SIG-M5 (cell line): ENCODE data around the gene INF2.
"Not testable (repeated sequence)": the region's sequence is repeated elsewhere in the genome, so short reads cannot be mapped to it uniquely, and the experiment has no call there.

ENCODE experiments used
- DNase-seq: peaks from one replicate; lab custom pipeline; 2025; lab: John Stamatoyannopoulos, UW

The INF2 gene

GRCh38 chr14:104734991-104735779, 45.8 kb downstream of the INF2 start:
- no peak for DNase-seq

GRCh38 chr14:104735830-104736642, 46.6 kb downstream of the INF2 start:
- DNase-seq: no peak

- DNase-seq: no peak
Measured at GRCh38 chr14:104738375-104739019, 49.1 kb downstream of the INF2 start.

GRCh38 chr14:104739026-104739425, 49.6 kb downstream of the INF2 start:
- no peak for DNase-seq

- no peak for DNase-seq
Measured at GRCh38 chr14:104739546-104740516, 50.4 kb downstream of the INF2 start.

GRCh38 chr14:104741108-104741802, 51.8 kb downstream of the INF2 start:
- DNase-seq: no peak

- DNase-seq: no peak
Measured at GRCh38 chr14:104741803-104742251, 52.4 kb downstream of the INF2 start.

- DNase-seq: no peak
Measured at GRCh38 chr14:104742586-104743455, 53.4 kb downstream of the INF2 start.

GRCh38 chr14:104743461-104744380, 54.3 kb downstream of the INF2 start:
- no peak for DNase-seq

GRCh38 chr14:104744484-104744883, 55.1 kb downstream of the INF2 start:
- DNase-seq: no peak

- no peak for DNase-seq
Measured at GRCh38 chr14:104745431-104745830, 56.0 kb downstream of the INF2 start.

- no peak for DNase-seq
Measured at GRCh38 chr14:104746071-104746545, 56.7 kb downstream of the INF2 start.

GRCh38 chr14:104746934-104747481, 57.6 kb downstream of the INF2 start:
- no peak for DNase-seq

GRCh38 chr14:104747876-104748275, 58.5 kb downstream of the INF2 start:
- no peak for DNase-seq

GRCh38 chr14:104749111-104749649, 59.8 kb downstream of the INF2 start:
- DNase-seq: no peak

GRCh38 chr14:104750056-104750752, 60.8 kb downstream of the INF2 start:
- DNase-seq: no peak

- not testable (repeated sequence) for DNase-seq
Measured at GRCh38 chr14:104750753-104751057, 61.3 kb downstream of the INF2 start.
